H9 (cell line): Measurements from ENCODE around the gene BMERB1. TPM values are rescaled to one million over a fixed set of nuclear protein-coding genes. Genes with fewer than 3 reads are reported as not detected.

ENCODE experiments used
- DNase-seq: peaks from one replicate; pipeline ENCODE4 v3.0.0-alpha.2; 2017
- H2AFZ ChIP-seq: one replicate; pipeline ENCODE4 v1.6.1; 2013; ENCODE audit warnings: mild to moderate bottlenecking, low read length, control low read depth, moderate library complexity
- H2AK5ac ChIP-seq: 2 replicates; pipeline ENCODE4 v1.6.1; 2013; ENCODE audit warnings: low read length, control low read depth, mixed read lengths; ENCODE audit not compliant: insufficient read length
- H2BK120ac ChIP-seq: one replicate; pipeline ENCODE4 v1.6.1; 2013; ENCODE audit warnings: low read depth, mild to moderate bottlenecking, low read length, control low read depth, inconsistent platforms; ENCODE audit not compliant: poor library complexity, severe bottlenecking
- H2BK12ac ChIP-seq: 2 replicates; pipeline ENCODE4 v1.6.1; 2013; ENCODE audit warnings: low read length, control low read depth, mixed read lengths, low read depth; ENCODE audit not compliant: insufficient read length
- H2BK15ac ChIP-seq: 2 replicates; pipeline ENCODE4 v1.6.1; 2013; ENCODE audit warnings: low read depth, low read length, control low read depth
- H2BK20ac ChIP-seq: one replicate; pipeline ENCODE4 v1.6.1; 2013; ENCODE audit warnings: low read depth, mild to moderate bottlenecking, low read length, control low read depth, inconsistent platforms; ENCODE audit not compliant: poor library complexity, severe bottlenecking
- H2BK5ac ChIP-seq: 2 replicates; pipeline ENCODE4 v1.6.1; 2013; ENCODE audit warnings: low read length, control low read depth, mixed read lengths; ENCODE audit not compliant: insufficient read length
- H3K14ac ChIP-seq: 2 replicates; pipeline ENCODE4 v1.6.1; 2013; ENCODE audit warnings: low read length, control low read depth; ENCODE audit not compliant: insufficient read depth
- H3K18ac ChIP-seq: 2 replicates; pipeline ENCODE4 v1.6.1; 2013; ENCODE audit warnings: low read depth, mild to moderate bottlenecking, mixed read lengths, low read length, control low read depth; ENCODE audit not compliant: insufficient read length
- H3K23ac ChIP-seq: 2 replicates; pipeline ENCODE4 v1.6.1; 2013; ENCODE audit warnings: low read length, control low read depth, mixed read lengths, low read depth; ENCODE audit not compliant: insufficient read length
- H3K23me2 ChIP-seq: 2 replicates; pipeline ENCODE4 v1.6.1; 2013; ENCODE audit warnings: low read depth, mild to moderate bottlenecking, mixed read lengths, low read length, control low read depth; ENCODE audit not compliant: insufficient read length, poor library complexity, severe bottlenecking
- H3K27ac ChIP-seq: 2 replicates; pipeline ENCODE4 v1.5.1; 2013; ENCODE audit warnings: low read length, control low read depth, mixed read lengths, low read depth; ENCODE audit not compliant: insufficient read length
- H3K27me3 ChIP-seq: 2 replicates; pipeline ENCODE4 v1.6.1; 2013; ENCODE audit warnings: low read length, control low read depth, inconsistent platforms; ENCODE audit not compliant: insufficient read depth
- H3K4ac ChIP-seq: 2 replicates; pipeline ENCODE4 v1.6.1; 2013; ENCODE audit warnings: low read depth, mild to moderate bottlenecking, control low read depth, inconsistent platforms, low read length, moderate library complexity
- H3K4me1 ChIP-seq: 2 replicates; pipeline ENCODE4 v1.6.1; 2013; ENCODE audit warnings: low read length, control low read depth, inconsistent platforms; ENCODE audit not compliant: insufficient read depth
- H3K4me2 ChIP-seq: 2 replicates; pipeline ENCODE4 v1.6.1; 2013; ENCODE audit warnings: low read length, control low read depth, mixed read lengths; ENCODE audit not compliant: insufficient read length, insufficient read depth
- H3K56ac ChIP-seq: 2 replicates; pipeline ENCODE4 v1.6.1; 2013; ENCODE audit warnings: low read depth, mild to moderate bottlenecking, mixed read lengths, low read length, control low read depth; ENCODE audit not compliant: insufficient read length
- H3K79me1 ChIP-seq: 2 replicates; pipeline ENCODE4 v1.6.1; 2013; ENCODE audit warnings: low read depth, mild to moderate bottlenecking, moderate library complexity, low read length, control low read depth, inconsistent platforms; ENCODE audit not compliant: insufficient read depth, poor library complexity, severe bottlenecking
- H3K79me2 ChIP-seq: 2 replicates; pipeline ENCODE4 v1.6.1; 2013; ENCODE audit warnings: low read length, control low read depth, inconsistent platforms; ENCODE audit not compliant: insufficient read depth
- H3K9ac ChIP-seq: 2 replicates; pipeline ENCODE4 v1.6.1; 2013; ENCODE audit warnings: low read length, control low read depth, mixed read lengths; ENCODE audit not compliant: insufficient read length; ENCODE audit errors: extremely low read depth
- H3K9me3 ChIP-seq: one replicate; pipeline ENCODE4 v1.6.1; 2013; ENCODE audit warnings: low read depth, low read length, inconsistent platforms; ENCODE audit not compliant: control insufficient read depth
- H3T11ph ChIP-seq: one replicate; pipeline ENCODE4 v1.6.1; 2013; ENCODE audit warnings: mild to moderate bottlenecking, low read length, control low read depth, inconsistent platforms
- H4K20me1 ChIP-seq: one replicate; pipeline ENCODE4 v1.6.1; 2013; ENCODE audit not compliant: control insufficient read depth, insufficient read length, insufficient read depth
- H4K5ac ChIP-seq: 2 replicates; pipeline ENCODE4 v1.6.1; 2013; ENCODE audit warnings: low read depth, mild to moderate bottlenecking, mixed read lengths, low read length, control low read depth; ENCODE audit not compliant: insufficient read length
- H4K8ac ChIP-seq: replicated peaks from 2 replicates; pipeline ENCODE4 v1.6.1; 2013; ENCODE audit warnings: low read length, control low read depth, mixed read lengths, low read depth; ENCODE audit not compliant: insufficient read length
- H4K91ac ChIP-seq: 2 replicates; pipeline ENCODE4 v1.6.1; 2013; ENCODE audit warnings: low read depth, mild to moderate bottlenecking, moderate library complexity, mixed read lengths, low read length, control low read depth; ENCODE audit not compliant: insufficient read length
- H3K27ac Mint-ChIP-seq, 3 experiments: 2 replicates in 2 of 3; 3 replicates in 1 of 3; pipeline ENCODE4 v1.8.0; 2020 to 2021; ENCODE audit warnings: mixed read lengths in 3 of 3, mild to moderate bottlenecking in 1 of 3, moderate library complexity in 1 of 3
- H3K27me3 Mint-ChIP-seq: 2 replicates; pipeline ENCODE4 v1.8.0; 2021; ENCODE audit warnings: low read depth, mild to moderate bottlenecking, moderate library complexity, mixed read lengths
- H3K36me3 Mint-ChIP-seq, 3 experiments: 2 replicates in 2 of 3; 3 replicates in 1 of 3; pipeline ENCODE4 v1.8.0; 2020 to 2021; ENCODE audit warnings: low read depth in 3 of 3, mixed read lengths in 3 of 3; ENCODE audit not compliant: insufficient read depth in 1 of 3
- H3K4me1 Mint-ChIP-seq, 2 experiments: 2 replicates each; pipeline ENCODE4 v1.8.0; 2020; ENCODE audit warnings: mixed read lengths in 2 of 2
- H3K4me3 Mint-ChIP-seq, 2 experiments: 2 replicates in 1 of 2; 3 replicates in 1 of 2; pipeline ENCODE4 v1.8.0; 2020 to 2021; ENCODE audit warnings: mild to moderate bottlenecking in 2 of 2, mixed read lengths in 2 of 2, moderate library complexity in 1 of 2
- H3K9me3 Mint-ChIP-seq, 2 experiments: 2 replicates in 1 of 2; 3 replicates in 1 of 2; pipeline ENCODE4 v1.8.0; 2020; ENCODE audit warnings: mild to moderate bottlenecking in 2 of 2, mixed read lengths in 2 of 2, moderate library complexity in 1 of 2
- WGBS: extraction: QIAGEN DNeasy Blood & Tissue Kit; methylation state at CpG from one replicate; pipeline ENCODE4 v1.1.7; 2013; ENCODE audit warnings: missing lambda C conversion rate, low lambda C conversion rate, mixed read lengths; ENCODE audit not compliant: insufficient read length; ENCODE audit errors: extremely low coverage; 5-methylcytosine and 5-hydroxymethylcytosine counted together
- total RNA-seq: library from RNA; stranded (reverse); gene quantifications from 2 replicates; pipeline ENCODE4 v1.2.1, GENCODE V29; 2021
- TF ChIP-seq, protein P1 (sequence below): fragments of 200-600 bp; sonication (generic); conservative IDR thresholded peaks from 3 replicates; pipeline ENCODE4 v1.8.0; 2021; ENCODE audit warnings: antibody characterized with exemption, mild to moderate bottlenecking

The BMERB1 gene
- total RNA-seq, 1 experiment from 2014 or later = 19.5 TPM

DNA sequence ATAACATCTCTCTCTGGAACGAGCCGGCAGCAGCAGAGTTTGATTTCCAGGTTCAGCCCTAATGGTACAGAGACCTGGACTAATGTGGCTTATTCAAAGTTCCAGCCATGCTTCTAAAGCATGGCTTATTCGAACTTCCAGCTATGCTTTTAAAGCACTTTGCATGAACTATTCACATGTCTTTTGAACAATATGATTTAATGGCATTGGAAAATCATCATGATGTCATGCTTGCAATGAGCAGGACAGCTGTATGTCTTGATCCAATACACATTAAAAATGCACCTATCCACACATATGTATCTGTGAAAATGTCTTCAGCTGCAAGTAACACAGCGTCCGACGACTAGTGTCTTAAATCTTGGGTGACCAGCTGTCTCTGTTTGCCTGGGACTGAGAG lies 122.9 kb downstream of the BMERB1 start:
- no peak overlapping the region for H4K5ac ChIP-seq
- H2BK5ac ChIP-seq = no peak overlapping the region
- no CpG with 5 or more reads among the region's 6 CpGs for WGBS
- no peaks in the 10 kb centered on the region for H3K4me1 ChIP-seq
- H3K14ac ChIP-seq = no peak overlapping the region
- Mint-ChIP-seq H3K27ac (peak overlapping the region in 1 of 3 experiments; percentile 78; a peak in 1 of 7 replicates), H3K27me3 (no peaks in the 10 kb centered on the region), H3K9me3 (no peaks in the 10 kb centered on the region), H3K4me1 (peaks cover 0 to 7% of the 10 kb centered on the region in 2 experiments; a peak in 1 of 4 replicates), H3K36me3 (no peaks in the 10 kb centered on the region), H3K4me3 (no peak overlapping the region)
- H4K20me1 ChIP-seq = no peaks in the 10 kb centered on the region
- H3K23ac ChIP-seq = no peak overlapping the region
- H2AK5ac ChIP-seq = no peak overlapping the region
- DNase-seq = no peak
- no peak overlapping the region for H4K91ac ChIP-seq
- H2AFZ ChIP-seq = no peak overlapping the region
- H3K4ac ChIP-seq = no peak overlapping the region
- H3K23me2 ChIP-seq = no peaks in the 10 kb centered on the region
- no peak overlapping the region for H3K4me2 ChIP-seq
- no peak overlapping the region for H3K18ac ChIP-seq
- no peak overlapping the region for H2BK20ac ChIP-seq
- H2BK12ac ChIP-seq = no peak overlapping the region
- H2BK15ac ChIP-seq = no peak overlapping the region
- no peaks in the 10 kb centered on the region for H3K27me3 ChIP-seq
- H3T11ph ChIP-seq = no peak overlapping the region
- TF ChIP-seq, protein P1, sequence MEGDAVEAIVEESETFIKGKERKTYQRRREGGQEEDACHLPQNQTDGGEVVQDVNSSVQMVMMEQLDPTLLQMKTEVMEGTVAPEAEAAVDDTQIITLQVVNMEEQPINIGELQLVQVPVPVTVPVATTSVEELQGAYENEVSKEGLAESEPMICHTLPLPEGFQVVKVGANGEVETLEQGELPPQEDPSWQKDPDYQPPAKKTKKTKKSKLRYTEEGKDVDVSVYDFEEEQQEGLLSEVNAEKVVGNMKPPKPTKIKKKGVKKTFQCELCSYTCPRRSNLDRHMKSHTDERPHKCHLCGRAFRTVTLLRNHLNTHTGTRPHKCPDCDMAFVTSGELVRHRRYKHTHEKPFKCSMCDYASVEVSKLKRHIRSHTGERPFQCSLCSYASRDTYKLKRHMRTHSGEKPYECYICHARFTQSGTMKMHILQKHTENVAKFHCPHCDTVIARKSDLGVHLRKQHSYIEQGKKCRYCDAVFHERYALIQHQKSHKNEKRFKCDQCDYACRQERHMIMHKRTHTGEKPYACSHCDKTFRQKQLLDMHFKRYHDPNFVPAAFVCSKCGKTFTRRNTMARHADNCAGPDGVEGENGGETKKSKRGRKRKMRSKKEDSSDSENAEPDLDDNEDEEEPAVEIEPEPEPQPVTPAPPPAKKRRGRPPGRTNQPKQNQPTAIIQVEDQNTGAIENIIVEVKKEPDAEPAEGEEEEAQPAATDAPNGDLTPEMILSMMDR = no peak
- no peak overlapping the region for H3K27ac ChIP-seq
- no peak overlapping the region for H3K9ac ChIP-seq
- H4K8ac ChIP-seq = no peak overlapping the region
- H3K79me1 ChIP-seq = no peaks in the 10 kb centered on the region
- no peaks in the 10 kb centered on the region for H3K79me2 ChIP-seq
- H3K56ac ChIP-seq = no peak overlapping the region
- H2BK120ac ChIP-seq = no peak overlapping the region
- H3K9me3 ChIP-seq = no peaks in the 10 kb centered on the region
